OCI-LY1 (cell line): ENCODE measurements around the gene MFSD6.
A peak's percentile ranks its signal among the peaks of the same experiment; 100 is the strongest.

Source experiments
- CTCF ChIP-seq: fragments of 200-600 bp; sonication (generic), shearing (Covaris generic); IDR thresholded peaks from 2 replicates; pipeline ENCODE4 v1.5.1; 2017; ENCODE audit warnings: mild to moderate bottlenecking, antibody characterized with exemption, low read length, moderate library complexity, mixed read lengths
- EZH2 ChIP-seq: fragments of 200-600 bp; sonication (generic), shearing (Covaris generic); IDR thresholded peaks from 2 replicates; pipeline ENCODE4 v1.8.0; 2017; ENCODE audit warnings: borderline replicate concordance, mixed run types, mild to moderate bottlenecking, antibody characterized with exemption, low read length, moderate library complexity, mixed read lengths

GRCh38 chr2:190511104-190511503, 102.9 kb downstream of the MFSD6 start:
- TF ChIP-seq CTCF (peak; percentile 42; the same call in 1 of the 2 replicates), EZH2 (no peak)
